Liver (tissue), 9 donors: Measurements from ENCODE around the gene ITPKB. TPM values are rescaled to one million over a fixed set of nuclear protein-coding genes. Genes with fewer than 3 reads are reported as not detected.
"Not testable (repeated sequence)": the region's sequence is repeated elsewhere in the genome, so short reads cannot be mapped to it uniquely, and the experiment has no call there.

ENCODE experiments used
- DNase-seq: peaks from one replicate; pipeline ENCODE4 v3.0.0-alpha.2; 2017; ENCODE audit warnings: low spot score
- H3K27ac ChIP-seq, 2 donors: one replicate each; pipeline ENCODE4 v1.7.0; 2013; ENCODE audit warnings: inconsistent platforms in 2 of 2, low read length in 2 of 2, control low read depth in 1 of 2, low read depth in 1 of 2, mild to moderate bottlenecking in 1 of 2
- H3K27me3 ChIP-seq, 4 donors: one replicate each; pipeline versions ENCODE4 v1.6.1 to v1.7.0; 2013; ENCODE audit warnings: low read length in 3 of 4, inconsistent platforms in 1 of 4, mild to moderate bottlenecking in 1 of 4, moderate library complexity in 1 of 4; ENCODE audit not compliant: control insufficient read depth in 4 of 4, insufficient read depth in 4 of 4
- H3K36me3 ChIP-seq, 4 donors: one replicate each; pipeline versions ENCODE4 v1.6.1 to v1.7.0; 2013; ENCODE audit warnings: low read length in 3 of 4, mild to moderate bottlenecking in 3 of 4, low read depth in 1 of 4, moderate library complexity in 1 of 4; ENCODE audit not compliant: control insufficient read depth in 4 of 4, insufficient read depth in 3 of 4
- H3K4me1 ChIP-seq, 4 donors: one replicate each; pipeline versions ENCODE4 v1.6.1 to v1.7.0; 2013; ENCODE audit warnings: low read length in 3 of 4, mild to moderate bottlenecking in 3 of 4, moderate library complexity in 1 of 4; ENCODE audit not compliant: control insufficient read depth in 4 of 4, insufficient read depth in 4 of 4
- H3K4me3 ChIP-seq, 3 donors: one replicate each; pipeline versions ENCODE4 v1.6.1 to v1.7.0; 2013; ENCODE audit warnings: low read length in 3 of 3, control low read depth in 1 of 3, low read depth in 1 of 3, mild to moderate bottlenecking in 1 of 3
- H3K9ac ChIP-seq, 2 donors: one replicate each; pipeline ENCODE4 v1.7.0; 2013; ENCODE audit warnings: low read length in 2 of 2, mild to moderate bottlenecking in 2 of 2, moderate library complexity in 2 of 2, control low read depth in 1 of 2, low read depth in 1 of 2
- H3K9me3 ChIP-seq, 4 donors: one replicate each; pipeline versions ENCODE4 v1.6.1 to v1.7.0; 2013; ENCODE audit warnings: low read length in 3 of 4; ENCODE audit not compliant: control insufficient read depth in 4 of 4
- ATF3 ChIP-seq: IDR thresholded peaks from 2 replicates; pipeline ENCODE4 v1.6.1; 2016; ENCODE audit warnings: antibody characterized with exemption
- EGR1 ChIP-seq, 2 donors: IDR thresholded peaks; 2 replicates each; pipeline ENCODE4 v1.6.1; 2016 to 2018; ENCODE audit warnings: antibody characterized with exemption in 2 of 2, low read depth in 2 of 2
- FOXA1 ChIP-seq: IDR thresholded peaks from 2 replicates; pipeline ENCODE4 v1.6.1; 2016; ENCODE audit warnings: antibody characterized with exemption
- FOXA2 ChIP-seq: IDR thresholded peaks from 2 replicates; pipeline ENCODE4 v1.6.1; 2016; ENCODE audit warnings: antibody characterized with exemption
- GABPA ChIP-seq, 2 donors: IDR thresholded peaks in 1 of 2; conservative IDR thresholded peaks in 1 of 2; 2 replicates each; pipeline ENCODE4 v1.6.1; 2016; ENCODE audit warnings: antibody characterized with exemption in 2 of 2, mild to moderate bottlenecking in 1 of 2, moderate library complexity in 1 of 2
- HNF4A ChIP-seq, 2 donors: conservative IDR thresholded peaks; 2 replicates each; pipeline ENCODE4 v1.6.1; 2016; ENCODE audit warnings: antibody characterized with exemption in 2 of 2, mild to moderate bottlenecking in 2 of 2
- HNF4G ChIP-seq: IDR thresholded peaks from 2 replicates; pipeline ENCODE4 v1.6.1; 2016; ENCODE audit warnings: antibody characterized with exemption
- JUND ChIP-seq, 2 donors: IDR thresholded peaks; 2 replicates each; pipeline ENCODE4 v1.6.1; 2016; ENCODE audit warnings: antibody characterized with exemption in 2 of 2
- NR2F2 ChIP-seq: IDR thresholded peaks from 2 replicates; pipeline ENCODE4 v1.6.1; 2016; ENCODE audit warnings: antibody characterized with exemption
- RAD21 ChIP-seq, 2 donors: IDR thresholded peaks; 2 replicates each; pipeline ENCODE4 v1.6.1; 2016; ENCODE audit warnings: antibody characterized with exemption in 2 of 2, mild to moderate bottlenecking in 2 of 2
- REST ChIP-seq: IDR thresholded peaks from 2 replicates; pipeline ENCODE4 v1.6.1; 2016; ENCODE audit warnings: antibody characterized with exemption, mild to moderate bottlenecking
- RXRA ChIP-seq, 2 donors: IDR thresholded peaks; 2 replicates each; pipeline ENCODE4 v1.6.1; 2017 to 2018; ENCODE audit warnings: antibody characterized with exemption in 2 of 2, mild to moderate bottlenecking in 1 of 2
- SP1 ChIP-seq: IDR thresholded peaks from 2 replicates; pipeline ENCODE4 v1.6.1; 2018; ENCODE audit warnings: antibody characterized with exemption, mild to moderate bottlenecking
- TAF1 ChIP-seq: conservative IDR thresholded peaks from 2 replicates; pipeline ENCODE4 v1.6.1; 2016; ENCODE audit warnings: antibody characterized with exemption, mild to moderate bottlenecking
- YY1 ChIP-seq: IDR thresholded peaks from 2 replicates; pipeline ENCODE4 v1.6.1; 2016; ENCODE audit warnings: antibody characterized with exemption, mild to moderate bottlenecking
- WGBS: extraction: QIAGEN DNeasy Blood & Tissue Kit; methylation state at CpG from one replicate; pipeline ENCODE4 v1.1.7; 2013; 5-methylcytosine and 5-hydroxymethylcytosine counted together
- polyA plus RNA-seq, 2 donors: library from polyadenylated mRNA; stranded (reverse) in 1 of 2; unstranded in 1 of 2; fragments of 200-250 nt in 1 of 2; fragments of >200 nt in 1 of 2; fragmentation: Nextera tagmentation in 1 of 2; extraction: Ambion mirVana in 1 of 2; gene quantifications; one replicate each; pipeline versions ENCODE4 v1.2.1 to v1.2.3, GENCODE V29; 2013 to 2015
- total RNA-seq, 2 donors: library from RNA; depleted of rRNA; stranded (reverse); fragments of >200 nt; gene quantifications; one replicate each; pipeline ENCODE4 v1.2.3, GENCODE V29; 2014
- TF ChIP-seq, protein P1 (sequence below): IDR thresholded peaks from 2 replicates; pipeline ENCODE4 v1.6.1; 2016; ENCODE audit warnings: antibody characterized with exemption
- TF ChIP-seq, protein P2 (sequence below): IDR thresholded peaks from 2 replicates; pipeline ENCODE4 v1.6.1; 2016; ENCODE audit warnings: antibody characterized with exemption
- TF ChIP-seq, protein P3 (sequence below): fragments of 150-350 bp; IDR thresholded peaks from 2 replicates; pipeline ENCODE4 v1.5.1; 2017; ENCODE audit warnings: improper control_type of control experiment, low read depth, low read length; ENCODE audit not compliant: missing input control
- donor health status: healthy.
- donor health status: healthy.
- donor health status: healthy.
- donor health status: healthy.
- donor health status: healthy.

ITPKB gene
- total and polyA plus RNA-seq, 4 donors = 0.61 to 5.8 (median 3.7) TPM

DNA sequence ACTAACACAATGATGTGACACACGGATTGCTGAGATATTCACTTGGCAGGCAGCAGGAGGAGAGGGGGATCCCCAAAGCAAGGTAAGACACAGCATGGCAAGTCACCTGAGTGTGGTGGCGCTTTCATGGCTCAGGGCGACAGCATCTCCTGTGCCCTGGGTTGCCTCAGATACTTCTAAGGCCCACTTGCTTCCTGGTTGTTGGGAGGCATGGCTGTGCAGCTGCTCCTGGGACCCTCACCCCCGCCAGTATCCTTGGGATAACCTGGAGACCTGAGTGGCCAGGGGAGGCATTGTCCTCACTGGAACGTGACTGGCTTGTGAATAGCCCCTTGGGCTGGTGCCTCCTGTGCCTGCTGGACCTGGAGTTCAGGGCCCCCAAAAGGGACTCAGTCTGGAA lies 120.7 kb downstream of the ITPKB start:
- no peak for DNase-seq

DNA sequence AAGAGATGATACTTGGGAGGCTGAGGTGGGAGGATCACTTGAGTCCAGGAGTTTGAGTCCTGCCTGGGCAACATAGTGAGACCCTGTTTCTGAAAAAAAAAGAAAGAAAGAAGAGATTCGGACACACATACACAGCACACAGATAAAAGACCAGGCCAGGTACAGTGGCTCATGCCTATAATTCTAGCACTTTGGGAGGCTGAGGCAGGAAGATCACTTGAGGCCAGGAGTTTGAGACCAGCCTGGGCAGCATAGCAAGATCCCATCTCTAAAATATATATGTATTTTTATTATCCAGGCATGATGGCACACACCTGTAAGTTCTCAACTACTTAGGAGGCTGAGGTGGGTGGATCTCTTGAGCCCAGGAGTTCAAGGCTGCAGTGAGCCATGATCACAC lies 121.4 kb downstream of the ITPKB start:
- not testable (repeated sequence) for H3K4me1 ChIP-seq, H3K9me3 ChIP-seq, DNase-seq, H3K36me3 ChIP-seq, H3K9ac ChIP-seq, H3K27ac ChIP-seq, H3K4me3 ChIP-seq, H3K27me3 ChIP-seq
- WGBS = 91% methylated on average over 1 of the region's 1 CpG

More for the DNA sequence above, 120.7 kb downstream of the ITPKB start:
- no peak overlapping the region for H3K4me3 ChIP-seq
- H3K36me3 ChIP-seq = no peaks in the 10 kb centered on the region
- H3K27ac ChIP-seq = no peak overlapping the region
- no peaks in the 10 kb centered on the region for H3K4me1 ChIP-seq
- TF ChIP-seq HNF4A (conservative IDR thresholded peaks at IDR 0.05) (no peak), JUND (IDR thresholded peaks at IDR 0.05) (no peak), TAF1 (no peak), EGR1 (IDR thresholded peaks at IDR 0.05; ENCODE audit: low read depth in 2 of 2) (no peak), REST (no peak), YY1 (no peak), HNF4G (no peak), GABPA (IDR thresholded peaks at IDR 0.05 in 1 of 2, conservative IDR thresholded peaks at IDR 0.05 in 1 of 2) (no peak)
- TF ChIP-seq, protein P1, sequence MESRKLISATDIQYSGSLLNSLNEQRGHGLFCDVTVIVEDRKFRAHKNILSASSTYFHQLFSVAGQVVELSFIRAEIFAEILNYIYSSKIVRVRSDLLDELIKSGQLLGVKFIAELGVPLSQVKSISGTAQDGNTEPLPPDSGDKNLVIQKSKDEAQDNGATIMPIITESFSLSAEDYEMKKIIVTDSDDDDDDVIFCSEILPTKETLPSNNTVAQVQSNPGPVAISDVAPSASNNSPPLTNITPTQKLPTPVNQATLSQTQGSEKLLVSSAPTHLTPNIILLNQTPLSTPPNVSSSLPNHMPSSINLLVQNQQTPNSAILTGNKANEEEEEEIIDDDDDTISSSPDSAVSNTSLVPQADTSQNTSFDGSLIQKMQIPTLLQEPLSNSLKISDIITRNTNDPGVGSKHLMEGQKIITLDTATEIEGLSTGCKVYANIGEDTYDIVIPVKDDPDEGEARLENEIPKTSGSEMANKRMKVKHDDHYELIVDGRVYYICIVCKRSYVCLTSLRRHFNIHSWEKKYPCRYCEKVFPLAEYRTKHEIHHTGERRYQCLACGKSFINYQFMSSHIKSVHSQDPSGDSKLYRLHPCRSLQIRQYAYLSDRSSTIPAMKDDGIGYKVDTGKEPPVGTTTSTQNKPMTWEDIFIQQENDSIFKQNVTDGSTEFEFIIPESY = no peak
- TF ChIP-seq, protein P2, sequence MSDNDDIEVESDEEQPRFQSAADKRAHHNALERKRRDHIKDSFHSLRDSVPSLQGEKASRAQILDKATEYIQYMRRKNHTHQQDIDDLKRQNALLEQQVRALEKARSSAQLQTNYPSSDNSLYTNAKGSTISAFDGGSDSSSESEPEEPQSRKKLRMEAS = no peak
- H3K9ac ChIP-seq = no peak overlapping the region
- WGBS = 77% methylated on average over 5 of the region's 5 CpGs
- H3K27me3 ChIP-seq = no peaks in the 10 kb centered on the region
- peaks cover 3 to 6% (median 3%) of the 10 kb centered on the region in 4 donors for H3K9me3 ChIP-seq

DNA sequence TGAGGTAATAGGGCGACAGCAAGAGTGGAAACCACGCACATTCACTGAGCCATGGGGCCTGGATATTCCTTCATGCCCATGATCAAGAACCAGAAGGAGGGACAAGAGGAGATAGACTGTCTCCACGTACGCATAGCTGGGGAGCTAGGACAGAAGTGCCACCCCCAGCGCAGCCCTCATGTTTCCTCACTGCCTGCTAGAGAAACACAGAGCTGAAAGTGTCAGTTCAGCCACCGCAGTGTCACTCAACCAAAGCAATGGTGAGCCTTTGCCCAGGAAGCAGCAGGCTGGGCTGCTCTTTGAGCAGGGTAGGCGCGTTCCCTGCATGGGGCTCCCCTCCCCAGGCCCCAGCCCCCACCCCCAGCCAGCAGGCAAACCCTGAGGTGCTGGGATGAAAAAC lies 122.0 kb downstream of the ITPKB start:
- DNase-seq = no peak
- H3K27me3 ChIP-seq = no peaks in the 10 kb centered on the region
- no peak overlapping the region for H3K4me3 ChIP-seq
- 83% methylated on average over 8 of the region's 8 CpGs for WGBS
- peaks cover 0 to 6% (median 2%) of the 10 kb centered on the region in 4 donors for H3K9me3 ChIP-seq
- H3K9ac ChIP-seq = no peak overlapping the region
- no peak overlapping the region for H3K27ac ChIP-seq
- no peaks in the 10 kb centered on the region for H3K4me1 ChIP-seq
- no peaks in the 10 kb centered on the region for H3K36me3 ChIP-seq
- TF ChIP-seq JUND (IDR thresholded peaks at IDR 0.05) (no peak), FOXA2 (no peak), NR2F2 (no peak), RAD21 (IDR thresholded peaks at IDR 0.05) (no peak), TAF1 (no peak), HNF4G (no peak), GABPA (IDR thresholded peaks at IDR 0.05 in 1 of 2, conservative IDR thresholded peaks at IDR 0.05 in 1 of 2) (no peak), RXRA (IDR thresholded peaks at IDR 0.05) (no peak), FOXA1 (no peak), ATF3 (no peak), YY1 (no peak), SP1 (no peak), HNF4A (conservative IDR thresholded peaks at IDR 0.05) (no peak), EGR1 (IDR thresholded peaks at IDR 0.05; ENCODE audit: low read depth in 2 of 2) (no peak)
- TF ChIP-seq, protein P1 = no peak
- TF ChIP-seq, protein P2 = no peak
- TF ChIP-seq, protein P3, sequence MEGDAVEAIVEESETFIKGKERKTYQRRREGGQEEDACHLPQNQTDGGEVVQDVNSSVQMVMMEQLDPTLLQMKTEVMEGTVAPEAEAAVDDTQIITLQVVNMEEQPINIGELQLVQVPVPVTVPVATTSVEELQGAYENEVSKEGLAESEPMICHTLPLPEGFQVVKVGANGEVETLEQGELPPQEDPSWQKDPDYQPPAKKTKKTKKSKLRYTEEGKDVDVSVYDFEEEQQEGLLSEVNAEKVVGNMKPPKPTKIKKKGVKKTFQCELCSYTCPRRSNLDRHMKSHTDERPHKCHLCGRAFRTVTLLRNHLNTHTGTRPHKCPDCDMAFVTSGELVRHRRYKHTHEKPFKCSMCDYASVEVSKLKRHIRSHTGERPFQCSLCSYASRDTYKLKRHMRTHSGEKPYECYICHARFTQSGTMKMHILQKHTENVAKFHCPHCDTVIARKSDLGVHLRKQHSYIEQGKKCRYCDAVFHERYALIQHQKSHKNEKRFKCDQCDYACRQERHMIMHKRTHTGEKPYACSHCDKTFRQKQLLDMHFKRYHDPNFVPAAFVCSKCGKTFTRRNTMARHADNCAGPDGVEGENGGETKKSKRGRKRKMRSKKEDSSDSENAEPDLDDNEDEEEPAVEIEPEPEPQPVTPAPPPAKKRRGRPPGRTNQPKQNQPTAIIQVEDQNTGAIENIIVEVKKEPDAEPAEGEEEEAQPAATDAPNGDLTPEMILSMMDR = no peak
